DMS53 treated with DMSO at 0.1 percent for 48 hours (cell line): Measurements from ENCODE around the gene NDE1.
"Not testable (repeated sequence)": the region's sequence is repeated elsewhere in the genome, so short reads cannot be mapped to it uniquely, and the experiment has no call there.

Experiments used
- DNase-seq: peaks from one replicate; lab custom pipeline; 2025; ENCODE audit not compliant: unreplicated experiment; lab: John Stamatoyannopoulos, UW

NDE1 gene

GRCh38 chr16:15649311-15649710 is 734 bp upstream of the NDE1 start:
- DNase-seq: not testable (repeated sequence)

- no peak for DNase-seq
These were observed 372 bp upstream of the NDE1 start for GRCh38 chr16:15649727-15650018.

GRCh38 chr16:15650698-15651171 is 690 bp downstream of the NDE1 start:
- no peak for DNase-seq

- DNase-seq: no peak
These were observed 2.4 kb downstream of the NDE1 start for GRCh38 chr16:15652293-15653001.

- no peak for DNase-seq
These were observed 3.2 kb downstream of the NDE1 start for GRCh38 chr16:15653227-15653626.

GRCh38 chr16:15654591-15654990 is 4.5 kb downstream of the NDE1 start:
- DNase-seq: no peak

GRCh38 chr16:15655561-15655960 is 5.5 kb downstream of the NDE1 start:
- DNase-seq: not testable (repeated sequence)

GRCh38 chr16:15658149-15658548 is 8.1 kb downstream of the NDE1 start:
- no peak for DNase-seq

- DNase-seq: no peak
These were observed 8.5 kb downstream of the NDE1 start for GRCh38 chr16:15658556-15658955.

GRCh38 chr16:15660203-15660601 is 10.2 kb downstream of the NDE1 start:
- no peak for DNase-seq

- no peak for DNase-seq
These were observed 15.1 kb downstream of the NDE1 start for GRCh38 chr16:15665107-15665506.

- DNase-seq: no peak
These were observed 17.2 kb downstream of the NDE1 start for GRCh38 chr16:15667091-15667742.

GRCh38 chr16:15671530-15672117 is 21.6 kb downstream of the NDE1 start:
- no peak for DNase-seq

GRCh38 chr16:15672127-15672513 is 22.1 kb downstream of the NDE1 start:
- not testable (repeated sequence) for DNase-seq

- no peak for DNase-seq
These were observed 22.6 kb downstream of the NDE1 start for GRCh38 chr16:15672514-15673167.

- no peak for DNase-seq
These were observed 24.5 kb downstream of the NDE1 start for GRCh38 chr16:15674571-15674970.

GRCh38 chr16:15676506-15676905 is 26.5 kb downstream of the NDE1 start:
- DNase-seq: no peak

GRCh38 chr16:15677447-15677846 is 27.4 kb downstream of the NDE1 start:
- DNase-seq: no peak

GRCh38 chr16:15682105-15682570 is 32.1 kb downstream of the NDE1 start:
- peak; percentile 37 for DNase-seq

GRCh38 chr16:15686287-15686686 is 36.2 kb downstream of the NDE1 start:
- no peak for DNase-seq

- no peak for DNase-seq
These were observed 39.2 kb downstream of the NDE1 start for GRCh38 chr16:15689290-15689689.

- no peak for DNase-seq
These were observed 40.3 kb downstream of the NDE1 start for GRCh38 chr16:15690296-15690695.
